Measurements from ENCODE around the gene CELA3B.

The CELA3B gene

GRCh38 chr1:22025368-22026155 is 48.7 kb downstream of the CELA3B start:
- no peaks in the 10 kb centered on the region for H3K9me3 ChIP-seq (ENCODE audit: control insufficient read depth, insufficient read depth, low read length)
- H3K9me2 ChIP-seq (replicated peaks; ENCODE audit: control insufficient read depth, low read length), result no peaks in the 10 kb centered on the region
- H3K4me2 ChIP-seq (ENCODE audit: low read length), result peak overlapping the region; percentile 92
- peaks cover 23% of the 10 kb centered on the region for H3K79me2 ChIP-seq (ENCODE audit: control insufficient read depth, low read length)
- peaks cover 6% of the 10 kb centered on the region for H3K27me3 ChIP-seq (ENCODE audit: control insufficient read depth, low read length)
- no peak for TF ChIP-seq CTCF (IDR thresholded peaks at IDR 0.05; ENCODE audit: low read depth, low read length, poor library complexity, severe bottlenecking)
- TF ChIP-seq EZH2phosphoT487 (IDR thresholded peaks at IDR 0.05; ENCODE audit: borderline replicate concordance, low read length), result no peak
- no peaks in the 10 kb centered on the region for H4K20me1 ChIP-seq (ENCODE audit: control insufficient read depth, insufficient read depth, low read depth, low read length)
- peaks cover 12% of the 10 kb centered on the region for H3K36me3 ChIP-seq (ENCODE audit: control insufficient read depth, low read length)
- H3K4me3 ChIP-seq (ENCODE audit: low read length), result peak overlapping the region; percentile 81
- H3K4me1 ChIP-seq (ENCODE audit: control insufficient read depth, low read length), result peaks cover 23% of the 10 kb centered on the region
- H3K27ac ChIP-seq (ENCODE audit: low read depth, low read length), result peak overlapping the region; percentile 79
- H3F3A ChIP-seq (ENCODE audit: control insufficient read depth, insufficient read depth), result peaks cover 10% of the 10 kb centered on the region; the same call in 1 of the 2 replicates

- no peak overlapping the region for H3K27ac ChIP-seq (ENCODE audit: low read depth, low read length)
- no peaks in the 10 kb centered on the region for H3K9me3 ChIP-seq (ENCODE audit: control insufficient read depth, insufficient read depth, low read length)
- peaks cover 26% of the 10 kb centered on the region for H3K79me2 ChIP-seq (ENCODE audit: control insufficient read depth, low read length)
- H3K4me1 ChIP-seq (ENCODE audit: control insufficient read depth, low read length), result peaks cover 31% of the 10 kb centered on the region
- no peaks in the 10 kb centered on the region for H3K27me3 ChIP-seq (ENCODE audit: control insufficient read depth, low read length)
- peaks cover 19% of the 10 kb centered on the region for H3K36me3 ChIP-seq (ENCODE audit: control insufficient read depth, low read length)
- H3K4me3 ChIP-seq (ENCODE audit: low read length), result peak overlapping the region; percentile 81
- no peak for TF ChIP-seq CTCF (IDR thresholded peaks at IDR 0.05; ENCODE audit: low read depth, low read length, poor library complexity, severe bottlenecking)
- TF ChIP-seq EZH2phosphoT487 (IDR thresholded peaks at IDR 0.05; ENCODE audit: borderline replicate concordance, low read length), result no peak
- no peaks in the 10 kb centered on the region for H4K20me1 ChIP-seq (ENCODE audit: control insufficient read depth, insufficient read depth, low read depth, low read length)
- H3F3A ChIP-seq (ENCODE audit: control insufficient read depth, insufficient read depth), result peaks cover 10% of the 10 kb centered on the region; the same call in 1 of the 2 replicates
- no peaks in the 10 kb centered on the region for H3K9me2 ChIP-seq (replicated peaks; ENCODE audit: control insufficient read depth, low read length)
- H3K4me2 ChIP-seq (ENCODE audit: low read length), result peak overlapping the region; percentile 92
These were observed 50.1 kb downstream of the CELA3B start for GRCh38 chr1:22026924-22027289.

GRCh38 chr1:22030057-22030456 is 53.2 kb downstream of the CELA3B start:
- Histone ChIP-seq H3K9me2 (replicated peaks; ENCODE audit: control insufficient read depth, low read length) (no peaks in the 10 kb centered on the region), H3K4me3 (ENCODE audit: low read length) (no peak overlapping the region), H3K4me2 (ENCODE audit: low read length) (no peak overlapping the region), H3K36me3 (ENCODE audit: control insufficient read depth, low read length) (peaks cover 19% of the 10 kb centered on the region), H3K4me1 (ENCODE audit: control insufficient read depth, low read length) (peaks cover 22% of the 10 kb centered on the region), H4K20me1 (ENCODE audit: control insufficient read depth, insufficient read depth, low read depth, low read length) (no peaks in the 10 kb centered on the region), H3K27ac (ENCODE audit: low read depth, low read length) (no peak overlapping the region), H3K9me3 (ENCODE audit: control insufficient read depth, insufficient read depth, low read length) (no peaks in the 10 kb centered on the region), H3K79me2 (ENCODE audit: control insufficient read depth, low read length) (peaks cover 26% of the 10 kb centered on the region), H3F3A (ENCODE audit: control insufficient read depth, insufficient read depth) (peaks cover 6% of the 10 kb centered on the region; the same call in 1 of the 2 replicates), H3K27me3 (ENCODE audit: control insufficient read depth, low read length) (no peaks in the 10 kb centered on the region)
- TF ChIP-seq CTCF (IDR thresholded peaks at IDR 0.05; ENCODE audit: low read depth, low read length, poor library complexity, severe bottlenecking) (no peak), EZH2phosphoT487 (IDR thresholded peaks at IDR 0.05; ENCODE audit: borderline replicate concordance, low read length) (no peak)
